K562 (cell line): Measurements from ENCODE around the gene ITPKB. TPM values are rescaled to one million over a fixed set of nuclear protein-coding genes. Genes with fewer than 3 reads are reported as not detected.

ENCODE experiments used
- ATAC-seq: fragments of 200-7000 bp; cut with Tn5 transposase; 3 replicates; pipeline ENCODE4 v1.9.1; 2020; ENCODE audit warnings: moderate library complexity
- BruUV-seq: library from RNA; stranded (reverse); fragments of 400-500 nt; replicated peaks from 2 replicates; lab custom pipeline; 2021; lab: Mats Ljungman, UMichigan
- CTCF ChIA-PET: fragments of 300-600 bp; formaldehyde crosslinking; extraction: SDS; loops from one replicate; lab custom pipeline; 2021; ENCODE audit warnings: low intra/inter-chr PET ratio; lab: Yijun Ruan, JAX
- POLR2A ChIA-PET: fragments of 300-600, 350-650 bp; sonication (Branson Sonifier 250); formaldehyde crosslinking; extraction: SDS; loops from one replicate; lab custom pipeline; 2021; ENCODE audit warnings: antibody characterized with exemption, inconsistent platforms; lab: Yijun Ruan, JAX
- DNase-seq, 4 experiments: peaks; one replicate each; pipeline versions ENCODE4 v3.0.0 to v3.0.0-alpha.2; 2011 to 2018; ENCODE audit warnings: low spot score in 3 of 4, mixed read lengths in 3 of 4; ENCODE audit errors: extremely low read depth in 1 of 4
- FAIRE-seq: peaks from 2 replicates; lab custom pipeline; 2011; peaks lifted over from hg19 to GRCh38; lab: Jason Lieb, UNC
- H2AFZ ChIP-seq: 2 replicates; pipeline ENCODE4 v1.6.0; 2011; ENCODE audit warnings: low read depth, low read length, control low read depth, inconsistent platforms
- H3K27ac ChIP-seq: fragments of 200-600 bp; 3 replicates; pipeline ENCODE4 v1.8.0; 2011; ENCODE audit warnings: low read depth, mild to moderate bottlenecking, control low read depth, inconsistent platforms, low read length, moderate library complexity, mixed read lengths; ENCODE audit errors: extremely low read depth
- H3K27me3 ChIP-seq, 2 experiments: fragments of 300-600 bp in 1 of 2; 2 replicates in 1 of 2; 3 replicates in 1 of 2; pipeline versions ENCODE4 v1.6.0 to v1.8.0; 2011; ENCODE audit warnings: inconsistent platforms in 2 of 2, low read length in 2 of 2, mild to moderate bottlenecking in 1 of 2, mixed read lengths in 1 of 2, moderate library complexity in 1 of 2; ENCODE audit not compliant: control insufficient read depth in 2 of 2, insufficient read depth in 2 of 2
- H3K36me3 ChIP-seq: fragments of 300-600 bp; 3 replicates; pipeline ENCODE4 v1.8.0; 2011; ENCODE audit warnings: mild to moderate bottlenecking, low read length, inconsistent platforms; ENCODE audit not compliant: control insufficient read depth, insufficient read depth
- H3K4me1 ChIP-seq, 2 experiments: fragments of 200-600 bp in 1 of 2; replicated peaks in 1 of 2; 2 replicates in 1 of 2; 3 replicates in 1 of 2; pipeline versions ENCODE4 v1.5.1 to v1.8.0; 2011; ENCODE audit warnings: inconsistent platforms in 2 of 2, low read length in 2 of 2, mild to moderate bottlenecking in 1 of 2, mixed read lengths in 1 of 2, moderate library complexity in 1 of 2; ENCODE audit not compliant: control insufficient read depth in 2 of 2, insufficient read depth in 2 of 2
- H3K4me2 ChIP-seq: 2 replicates; pipeline ENCODE4 v1.6.1; 2011; ENCODE audit warnings: low read length, control low read depth, inconsistent platforms, mixed read lengths; ENCODE audit not compliant: insufficient read depth
- H3K4me3 ChIP-seq: fragments of 200-600 bp; sonication (generic), shearing (Covaris generic); 2 replicates; pipeline ENCODE4 v1.5.1; 2016; ENCODE audit warnings: control low read depth, inconsistent platforms
- H3K79me2 ChIP-seq: fragments of 200-600 bp; 3 replicates; pipeline ENCODE4 v1.8.0; 2011; ENCODE audit warnings: low read length, inconsistent platforms; ENCODE audit not compliant: control insufficient read depth, insufficient read depth
- H3K9ac ChIP-seq, 2 experiments: 2 replicates each; pipeline versions ENCODE4 v1.6.0 to v1.6.1; 2011; ENCODE audit warnings: low read depth in 2 of 2, low read length in 2 of 2, control low read depth in 1 of 2, inconsistent platforms in 1 of 2, mild to moderate bottlenecking in 1 of 2, mixed read lengths in 1 of 2; ENCODE audit not compliant: insufficient read depth in 1 of 2
- H3K9me1 ChIP-seq: one replicate; pipeline ENCODE4 v1.6.0; 2011; ENCODE audit warnings: inconsistent platforms, mild to moderate bottlenecking, low read length, moderate library complexity; ENCODE audit not compliant: control insufficient read depth, insufficient read depth
- H3K9me3 ChIP-seq: replicated peaks from 2 replicates; pipeline ENCODE4 v1.5.1; 2011; ENCODE audit warnings: low read depth, low read length, inconsistent platforms; ENCODE audit not compliant: control insufficient read depth, insufficient read depth
- H4K20me1 ChIP-seq: replicated peaks from 2 replicates; pipeline ENCODE4 v1.6.1; 2011; ENCODE audit warnings: low read length, inconsistent platforms, mixed read lengths; ENCODE audit not compliant: control insufficient read depth, insufficient read depth
- ARHGAP35 ChIP-seq: fragments of 450-650 bp; IDR thresholded peaks from 2 replicates; pipeline ENCODE4 v1.6.1; 2018; ENCODE audit not compliant: partially characterized antibody
- ARID1B ChIP-seq: fragments of 450-650 bp; IDR thresholded peaks from 2 replicates; pipeline ENCODE4 v1.6.1; 2016; ENCODE audit warnings: antibody characterized with exemption, mild to moderate bottlenecking, inconsistent platforms
- CREB5 ChIP-seq: fragments of 250-450 bp; sonication (Bioruptor Pico); IDR thresholded peaks from 2 replicates; pipeline ENCODE4 v1.5.0; 2020; ENCODE audit warnings: mild to moderate bottlenecking
- DDX20 ChIP-seq: fragments of 450-650 bp; IDR thresholded peaks from 2 replicates; pipeline ENCODE4 v1.6.1; 2016; ENCODE audit warnings: missing genetic modification characterization, low read depth, mild to moderate bottlenecking, missing compliant biosample characterization, moderate library complexity
- ELF1 ChIP-seq: fragments of 200-800 bp; sonication (Bioruptor generic); IDR thresholded peaks from 2 replicates; pipeline ENCODE4 v1.6.1; 2016; ENCODE audit warnings: missing genetic modification characterization, missing compliant biosample characterization
- ERF ChIP-seq: fragments of 450-650 bp; formaldehyde crosslinking; IDR thresholded peaks from 2 replicates; pipeline ENCODE4 v1.4.0; 2020; ENCODE audit warnings: mild to moderate bottlenecking, mixed read lengths
- ZBTB43 ChIP-seq: sonication (generic); formaldehyde crosslinking; IDR thresholded peaks from 2 replicates; pipeline ENCODE4 v1.8.0; 2023; ENCODE audit warnings: mild to moderate bottlenecking, missing genetic modification reagents
- ZKSCAN8 ChIP-seq: fragments of 200-800 bp; sonication (Bioruptor generic); IDR thresholded peaks from 2 replicates; pipeline ENCODE4 v1.6.1; 2016; ENCODE audit warnings: missing genetic modification characterization, missing compliant biosample characterization
- ZNF316 ChIP-seq: fragments of 450-650 bp; IDR thresholded peaks from 2 replicates; pipeline ENCODE4 v1.6.1; 2016
- ZNF518B ChIP-seq: fragments of 250-450 bp; sonication (Bioruptor Pico); IDR thresholded peaks from 2 replicates; pipeline ENCODE4 v1.5.0; 2021; ENCODE audit warnings: mild to moderate bottlenecking, moderate library complexity
- ZNF592 ChIP-seq: fragments of 450-650 bp; IDR thresholded peaks from 2 replicates; pipeline ENCODE4 v1.6.1; 2017; ENCODE audit warnings: antibody characterized with exemption, mild to moderate bottlenecking
- WGBS: fragments of 100-300 bp; shearing (Covaris generic); methylation state at CpG from one replicate; pipeline ENCODE4 v1.1.6; 2016; ENCODE audit warnings: low coverage, mixed read lengths; ENCODE audit not compliant: insufficient coverage; ENCODE audit errors: missing lambda C conversion rate; 5-methylcytosine and 5-hydroxymethylcytosine counted together
- in situ Hi-C: fragments of 300-500 bp; cut with MboI; formaldehyde crosslinking; loops from 4 replicates; pipeline ENCODE4 v1.15.0; 2018; ENCODE audit warnings: inconsistent platforms, mixed read lengths
- intact Hi-C: fragments of 100-400 bp; cut with micrococcal nuclease; formaldehyde crosslinking; loops from 2 replicates; pipeline ENCODE4 v1.14.2; 2022
- polyA plus RNA-seq, 8 experiments: library from polyadenylated mRNA; depleted of rRNA in 4 of 8; stranded (reverse) in 5 of 8; unstranded in 3 of 8; fragments of >200 nt; fragmentation: Nextera tagmentation in 2 of 8; fragmentation: Illumina TruSeq in 1 of 8; extraction: Ambion mirVana in 2 of 8; extraction: Trizol in 1 of 8; gene quantifications; 2 replicates each; pipeline versions ENCODE4 v1.2.1 to v1.2.3, GENCODE V29; 2011 to 2014; ENCODE audit warnings: inconsistent platforms in 1 of 8, missing spikeins in 1 of 8
- total RNA-seq, 7 experiments: library from RNA; depleted of rRNA in 6 of 7; stranded (reverse); fragments of >200 nt in 6 of 7; fragmentation: Illumina TruSeq in 2 of 7; extraction: Trizol in 2 of 7; gene quantifications; 2 replicates each; pipeline versions ENCODE4 v1.2.1 to v1.2.3, GENCODE V29; 2011 to 2021; ENCODE audit warnings: low replicate concordance in 1 of 7

The ITPKB gene
- total and polyA plus RNA-seq, 9 of the 15 experiments (the other 6 are each of a cell fraction or from before 2014, with no cell fraction given) = 0.01 to 0.22 TPM; not detected in 7

GRCh38 chr1:226672339-226672762 lies 66.7 kb downstream of the ITPKB start (continued):
- TF ChIP-seq DDX20 (tag) (no peak), ARID1B (no peak), ZKSCAN8 (CRISPR knock-in tag) (no peak), ZNF316 (no peak), ELF1 (tag) (no peak), ARHGAP35 (no peak)
- TF ChIP-seq, all 486 proteins: peak for 2

- no peaks in the 10 kb centered on the region for H3K9me1 ChIP-seq
- ATAC-seq = no peak
- in situ Hi-C loops (no loop called here), intact Hi-C loops (no loop called here)
- no peak overlapping the region for H3K4me2 ChIP-seq
- H3K9me3 ChIP-seq = no peaks in the 10 kb centered on the region
- no peaks in the 10 kb centered on the region; the same call in 1 of the 2 replicates for H4K20me1 ChIP-seq
- no peaks in the 10 kb centered on the region for H3K4me1 ChIP-seq
- FAIRE-seq = no peak
- no peak for DNase-seq
- H3K27ac ChIP-seq = no peak overlapping the region
- BruUV-seq = no TSS peak
- H3K36me3 ChIP-seq = no peaks in the 10 kb centered on the region
- H2AFZ ChIP-seq = no peak overlapping the region
- WGBS = under 1% methylated on average over 5 of the region's 5 CpGs
- no peaks in the 10 kb centered on the region for H3K79me2 ChIP-seq
- ChIA-PET CTCF (no interaction called here), POLR2A (interaction anchor here (0.8 to 1.2 kb wide), 2 partner anchors 9 to 16 kb away, joined by 3 to 4 read pairs; no protein-coding TSS in a partner anchor)
- H3K4me3 ChIP-seq = no peak overlapping the region
- no peak overlapping the region for H3K9ac ChIP-seq
- H3K27me3 ChIP-seq = peaks cover 46 to 69% of the 10 kb centered on the region in 2 experiments
- TF ChIP-seq ERF = no peak
- no peak for TF ChIP-seq ZNF592
- no peak for TF ChIP-seq ZNF518B (CRISPR knock-in tag)
- no peak for TF ChIP-seq ZBTB43 (CRISPR knock-in tag)
- TF ChIP-seq CREB5 = no peak
These were observed 67.8 kb downstream of the ITPKB start for GRCh38 chr1:226671277-226671676.
